T-cell (primary cell): ENCODE data around the gene SPPL3. TPM values are rescaled to one million over a fixed set of nuclear protein-coding genes. Genes with fewer than 3 reads are reported as not detected.

Experiments
- ATAC-seq, 4 experiments: fragments of 200-7000 bp in 3 of 4; fragments of 150-1000 bp in 1 of 4; cut with Tn5 transposase; replicated peaks in 1 of 4; 1 replicate in 3 of 4; 2 replicates in 1 of 4; pipeline ENCODE4 v1.10.0; 2021; ENCODE audit warnings: moderate library complexity in 3 of 4, mild to moderate bottlenecking in 2 of 4, moderate number of reproducible peaks in 1 of 4
- CTCF ChIA-PET, 2 donors: fragments of 300-600 bp; sonication (Branson Sonifier 250); formaldehyde crosslinking; loops; one replicate each; lab custom pipeline; 2022; ENCODE audit warnings: antibody characterized with exemption in 2 of 2; lab: Charles Lee
- POLR2A ChIA-PET, 2 donors: fragments of 300-600 bp; sonication (Branson Sonifier 250); formaldehyde crosslinking; loops; one replicate each; lab custom pipeline; 2022; ENCODE audit warnings: antibody characterized with exemption in 2 of 2; lab: Charles Lee
- DNase-seq, 35 experiments: peaks; one replicate each; pipeline versions ENCODE4 v3.0.0 to v3.0.0-alpha.2; 2013 to 2023
- H3K27ac ChIP-seq: one replicate; pipeline ENCODE4 v1.5.1; 2013; ENCODE audit warnings: low read length
- H3K27me3 ChIP-seq, 2 experiments: replicated peaks in 1 of 2; 1 replicate in 1 of 2; 2 replicates in 1 of 2; pipeline versions ENCODE4 v1.6.1 to v1.7.0; 2013; ENCODE audit warnings: low read length in 1 of 2, mixed read lengths in 1 of 2; ENCODE audit not compliant: control insufficient read depth in 2 of 2, insufficient read depth in 2 of 2; ENCODE audit errors: extremely low read depth in 1 of 2
- H3K36me3 ChIP-seq, 2 donors: 1 replicate in 1 of 2; 2 replicates in 1 of 2; pipeline versions ENCODE4 v1.6.1 to v1.7.0; 2013; ENCODE audit warnings: low read length in 1 of 2; ENCODE audit not compliant: control insufficient read depth in 2 of 2, insufficient read depth in 1 of 2; ENCODE audit errors: extremely low read depth in 1 of 2
- H3K4me1 ChIP-seq, 2 experiments: 1 replicate in 1 of 2; 2 replicates in 1 of 2; pipeline versions ENCODE4 v1.6.1 to v1.7.0; 2013; ENCODE audit warnings: low read length in 2 of 2, mixed read lengths in 1 of 2; ENCODE audit not compliant: insufficient read depth in 2 of 2, control insufficient read depth in 1 of 2; ENCODE audit errors: extremely low read depth in 1 of 2
- H3K4me3 ChIP-seq, 2 donors: 1 replicate in 1 of 2; 2 replicates in 1 of 2; pipeline versions ENCODE4 v1.5.1 to v1.7.0; 2013; ENCODE audit warnings: mild to moderate bottlenecking in 2 of 2, low read length in 1 of 2, moderate library complexity in 1 of 2; ENCODE audit not compliant: control insufficient read depth in 1 of 2; ENCODE audit errors: extremely low read depth in 1 of 2
- H3K9me3 ChIP-seq: 2 replicates; pipeline ENCODE4 v1.7.0; 2013
- H3K27ac Mint-ChIP-seq, 2 donors: one replicate each; pipeline ENCODE4 v1.8.0; 2020 to 2021; ENCODE audit warnings: mild to moderate bottlenecking in 2 of 2, mixed read lengths in 2 of 2
- H3K27me3 Mint-ChIP-seq, 2 donors: one replicate each; pipeline ENCODE4 v1.8.0; 2021 to 2022; ENCODE audit warnings: mixed read lengths in 2 of 2
- H3K36me3 Mint-ChIP-seq: one replicate; pipeline ENCODE4 v1.8.0; 2021; ENCODE audit warnings: mixed read lengths
- H3K4me1 Mint-ChIP-seq, 3 donors: one replicate each; pipeline ENCODE4 v1.8.0; 2020 to 2022; ENCODE audit warnings: mixed read lengths in 3 of 3, mild to moderate bottlenecking in 1 of 3
- H3K4me3 Mint-ChIP-seq, 3 donors: one replicate each; pipeline ENCODE4 v1.8.0; 2020 to 2022; ENCODE audit warnings: mild to moderate bottlenecking in 3 of 3, mixed read lengths in 3 of 3, moderate library complexity in 3 of 3
- H3K9me3 Mint-ChIP-seq, 3 donors: one replicate each; pipeline ENCODE4 v1.8.0; 2020 to 2022; ENCODE audit warnings: mixed read lengths in 3 of 3
- WGBS: methylation state at CpG from one replicate; pipeline ENCODE4 v1.1.5; 2013; ENCODE audit warnings: missing lambda C conversion rate; ENCODE audit not compliant: insufficient coverage; 5-methylcytosine and 5-hydroxymethylcytosine counted together
- total RNA-seq, 35 experiments: library from RNA in 6 of 35; stranded (reverse) in 6 of 35; fragments of 120-200 nt in 1 of 35; gene quantifications; one replicate each; pipeline versions ENCODE4 v1.2.1 to v1.2.4 and lab custom pipeline; 2013 to 2026

SPPL3 gene
- total RNA-seq, 5 donors from 2014 or later (not counting 1 experiment from before 2014, with no cell fraction given) = 36.5 to 46.6 (median 41.8) TPM

GRCh38 chr12:120941846-120942405, 37.8 kb upstream of the SPPL3 start:
- H3K9me3 Mint-ChIP-seq = no peaks in the 10 kb centered on the region
- no peaks in the 10 kb centered on the region for H3K36me3 Mint-ChIP-seq
- peaks cover 0 to 17% of the 10 kb centered on the region in 2 experiments for H3K27me3 ChIP-seq
- peaks cover 0 to 2% (median 2%) of the 10 kb centered on the region in 3 donors for H3K4me1 Mint-ChIP-seq
- H3K27me3 Mint-ChIP-seq = peaks cover 5 to 12% of the 10 kb centered on the region in 2 donors
- ChIA-PET CTCF (interaction anchor here in 1 of 2 donors (1.0 kb wide), 1 partner anchor 30 kb away, joined by 4 read pairs; no protein-coding TSS in a partner anchor), POLR2A (no interaction called here)
- H3K27ac ChIP-seq = no peak overlapping the region
- H3K36me3 ChIP-seq = no peaks in the 10 kb centered on the region
- no peaks in the 10 kb centered on the region for H3K4me1 ChIP-seq
- ATAC-seq = no peak
- H3K27ac Mint-ChIP-seq = no peak overlapping the region
- no peak overlapping the region for H3K4me3 ChIP-seq
- H3K9me3 ChIP-seq = no peaks in the 10 kb centered on the region
- H3K4me3 Mint-ChIP-seq = no peak overlapping the region
- no peak for DNase-seq
- no CpG with 5 or more reads among the region's 3 CpGs for WGBS

GRCh38 chr12:120941412-120941811, 37.3 kb upstream of the SPPL3 start:
- no peak for DNase-seq
- Mint-ChIP-seq H3K27ac (no peak overlapping the region), H3K4me1 (peaks cover 0 to 2% (median 2%) of the 10 kb centered on the region in 3 donors), H3K4me3 (no peak overlapping the region), H3K27me3 (peaks cover 5 to 12% of the 10 kb centered on the region in 2 donors), H3K36me3 (no peaks in the 10 kb centered on the region), H3K9me3 (no peaks in the 10 kb centered on the region)
- no peaks in the 10 kb centered on the region for H3K9me3 ChIP-seq
- no peak overlapping the region for H3K4me3 ChIP-seq
- WGBS = no CpG with 5 or more reads among the region's 4 CpGs
- no peaks in the 10 kb centered on the region for H3K36me3 ChIP-seq
- ChIA-PET POLR2A (no interaction called here), CTCF (interaction anchor here in 1 of 2 donors (1.0 kb wide), 1 partner anchor 30 kb away, joined by 4 read pairs; no protein-coding TSS in a partner anchor)
- no peak for ATAC-seq
- H3K4me1 ChIP-seq = no peaks in the 10 kb centered on the region
- H3K27me3 ChIP-seq = peaks cover 0 to 18% of the 10 kb centered on the region in 2 experiments
- H3K27ac ChIP-seq = no peak overlapping the region

- H3K27ac ChIP-seq = no peak overlapping the region
- H3K4me1 ChIP-seq = no peaks in the 10 kb centered on the region
- no peaks in the 10 kb centered on the region for H3K9me3 ChIP-seq
- Mint-ChIP-seq H3K4me3 (no peak overlapping the region), H3K4me1 (peaks cover 0 to 2% (median 2%) of the 10 kb centered on the region in 3 donors), H3K36me3 (no peaks in the 10 kb centered on the region), H3K9me3 (no peaks in the 10 kb centered on the region), H3K27me3 (peaks cover 5 to 12% of the 10 kb centered on the region in 2 donors), H3K27ac (no peak overlapping the region)
- no peak for ATAC-seq
- WGBS = 100% methylated on average over 2 of the region's 5 CpGs
- H3K36me3 ChIP-seq = no peaks in the 10 kb centered on the region
- ChIA-PET CTCF (interaction anchor here in 1 of 2 donors (0.6 to 1.0 kb wide), 2 partner anchors 10 to 31 kb away, joined by 4 to 5 read pairs; no protein-coding TSS in a partner anchor), POLR2A (no interaction called here)
- DNase-seq = no peak
- H3K4me3 ChIP-seq = no peak overlapping the region
- H3K27me3 ChIP-seq = peaks cover 0 to 18% of the 10 kb centered on the region in 2 experiments
These were observed 36.6 kb upstream of the SPPL3 start for GRCh38 chr12:120940799-120941198.

- H3K27me3 Mint-ChIP-seq = peaks cover 5 to 12% of the 10 kb centered on the region in 2 donors
- no peak overlapping the region for H3K27ac ChIP-seq
- H3K4me3 ChIP-seq = no peak overlapping the region
- peaks cover 0 to 18% of the 10 kb centered on the region in 2 experiments for H3K27me3 ChIP-seq
- H3K9me3 Mint-ChIP-seq = no peaks in the 10 kb centered on the region
- no peaks in the 10 kb centered on the region for H3K36me3 Mint-ChIP-seq
- no peaks in the 10 kb centered on the region for H3K4me1 ChIP-seq
- H3K4me3 Mint-ChIP-seq = no peak overlapping the region
- POLR2A ChIA-PET = no interaction called here
- CTCF ChIA-PET = interaction anchor here in 1 of 2 donors (0.6 kb wide), 4 partner anchors 10 to 554 kb away, joined by 3 to 5 read pairs (median 3); no protein-coding TSS in a partner anchor
- no peaks in the 10 kb centered on the region for H3K9me3 ChIP-seq
- H3K27ac Mint-ChIP-seq = no peak overlapping the region
- DNase-seq (no peak), ATAC-seq (no peak)
- peaks cover 0 to 2% (median 2%) of the 10 kb centered on the region in 3 donors for H3K4me1 Mint-ChIP-seq
- no peaks in the 10 kb centered on the region for H3K36me3 ChIP-seq
- 83% methylated on average over 3 of the region's 5 CpGs for WGBS
These were observed 35.8 kb upstream of the SPPL3 start for GRCh38 chr12:120940006-120940405.

- Mint-ChIP-seq H3K27me3 (peaks cover 5 to 12% of the 10 kb centered on the region in 2 donors), H3K9me3 (no peaks in the 10 kb centered on the region), H3K27ac (no peak overlapping the region), H3K4me3 (no peak overlapping the region), H3K36me3 (no peaks in the 10 kb centered on the region), H3K4me1 (peaks cover 0 to under 1% (median under 1%) of the 10 kb centered on the region in 3 donors)
- Histone ChIP-seq H3K9me3 (no peaks in the 10 kb centered on the region), H3K4me3 (no peak overlapping the region), H3K4me1 (no peaks in the 10 kb centered on the region), H3K27ac (no peak overlapping the region), H3K27me3 (peaks cover 0 to 18% of the 10 kb centered on the region in 2 experiments), H3K36me3 (no peaks in the 10 kb centered on the region)
- ATAC-seq = no peak
- peak in 2 of 35 experiments; percentile 3 to 27 for DNase-seq
- POLR2A ChIA-PET = interaction anchor here in 1 of 2 donors (0.5 kb wide), 1 partner anchor 173 kb away, joined by 5 read pairs; no protein-coding TSS in a partner anchor
- CTCF ChIA-PET = interaction anchor here in 1 of 2 donors (0.6 to 0.7 kb wide), 4 partner anchors 41 to 554 kb away, joined by 3 to 6 read pairs (median 3); no protein-coding TSS in a partner anchor
- WGBS = no CpG with 5 or more reads among the region's 3 CpGs
These were observed 35.4 kb upstream of the SPPL3 start for GRCh38 chr12:120939523-120939922.

GRCh38 chr12:120938496-120938895, 34.3 kb upstream of the SPPL3 start:
- H3K4me1 ChIP-seq = no peaks in the 10 kb centered on the region

More at GRCh38 chr12:120938496-120938895, 34.3 kb upstream of the SPPL3 start:
- DNase-seq = no peak
- H3K4me1 Mint-ChIP-seq = no peaks in the 10 kb centered on the region
- H3K9me3 Mint-ChIP-seq = no peaks in the 10 kb centered on the region
- peaks cover 0 to 18% of the 10 kb centered on the region in 2 experiments for H3K27me3 ChIP-seq
- H3K27ac Mint-ChIP-seq = no peak overlapping the region
- H3K4me3 ChIP-seq = no peak overlapping the region
- no peak for ATAC-seq
- ChIA-PET CTCF (interaction anchor here in 1 of 2 donors (1.2 kb wide), 1 partner anchor 33 kb away, joined by 4 read pairs; no protein-coding TSS in a partner anchor), POLR2A (no interaction called here)
- no peaks in the 10 kb centered on the region for H3K36me3 Mint-ChIP-seq
- H3K9me3 ChIP-seq = no peaks in the 10 kb centered on the region
- H3K4me3 Mint-ChIP-seq = no peak overlapping the region
- H3K27me3 Mint-ChIP-seq = peaks cover 5 to 12% of the 10 kb centered on the region in 2 donors
- H3K27ac ChIP-seq = no peak overlapping the region
- no CpG with 5 or more reads among the region's 3 CpGs for whole genome bisulfite sequencing
- H3K36me3 ChIP-seq = no peaks in the 10 kb centered on the region
